Activated CD4-positive, alpha-beta T cell treated with anti-CD3 and anti-CD28 coated beads for 48 hours (primary cell): ENCODE measurements around the gene RTN4RL2.
"Not testable (repeated sequence)": the region's sequence is repeated elsewhere in the genome, so short reads cannot be mapped to it uniquely, and the experiment has no call there.

Experiments
- DNase-seq: peaks from one replicate; pipeline ENCODE4 v3.0.0-alpha.2; 2020

Gene RTN4RL2

DNA sequence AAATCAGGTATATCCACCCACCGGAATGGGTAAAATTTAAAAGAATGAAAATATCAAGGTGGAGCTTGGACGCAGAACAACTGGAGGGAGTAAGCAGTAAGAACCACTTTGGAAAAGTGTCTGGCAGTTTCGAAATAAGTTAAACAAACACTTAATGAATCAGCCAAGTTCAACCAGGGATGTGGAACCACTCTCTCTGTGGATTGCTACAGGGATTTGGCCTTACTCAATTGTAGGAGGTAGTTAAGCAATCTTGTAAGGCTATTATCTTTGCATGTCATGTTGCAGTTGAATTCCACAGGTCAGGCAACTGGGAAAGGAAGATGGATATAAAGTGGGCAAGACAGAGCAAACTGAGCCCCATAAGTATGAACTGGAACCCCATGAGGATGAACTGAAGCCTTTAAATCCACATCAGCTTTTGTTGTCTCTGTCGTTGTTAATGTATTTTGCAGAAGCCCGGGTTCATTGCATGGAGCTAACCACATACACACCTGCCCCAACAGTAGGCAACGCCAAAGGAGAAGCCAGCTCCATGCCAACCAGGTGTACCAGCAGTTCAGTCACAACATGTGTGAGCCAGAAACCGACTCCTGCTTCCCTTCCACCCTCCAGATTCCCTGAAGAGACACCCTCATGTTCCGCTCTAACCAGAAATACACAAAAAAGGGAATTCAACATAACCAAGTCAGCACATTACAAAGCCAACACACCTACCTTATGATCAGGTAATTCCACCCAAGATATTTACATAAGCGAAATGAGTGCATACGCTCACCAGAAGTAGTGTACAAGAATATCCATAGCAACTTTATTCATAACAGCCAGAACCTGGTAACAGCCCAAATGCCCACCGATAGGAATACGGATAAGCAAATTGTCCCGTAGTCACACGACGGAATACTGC lies 25.4 kb upstream of the RTN4RL2 start:
- DNase-seq = no peak

DNA sequence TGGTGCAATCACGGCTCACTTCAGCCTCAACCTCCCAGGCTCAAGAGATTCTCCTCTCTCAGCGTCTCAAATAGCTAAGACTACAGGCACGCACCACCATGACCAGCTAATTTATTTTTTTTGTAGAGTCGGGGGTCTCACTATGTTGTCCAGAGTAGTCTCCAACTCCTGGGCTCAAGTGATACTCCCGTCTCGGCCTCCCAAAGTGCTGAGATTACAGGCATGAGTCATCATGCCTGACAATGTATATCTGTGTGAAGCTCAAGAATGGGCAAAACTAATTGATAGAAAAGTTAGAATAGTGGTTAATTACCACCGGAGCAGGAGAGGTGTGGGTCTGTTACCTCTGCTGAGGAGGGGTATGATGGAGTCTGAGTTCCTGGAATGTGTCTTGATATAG lies 24.3 kb upstream of the RTN4RL2 start:
- no peak for DNase-seq

DNA sequence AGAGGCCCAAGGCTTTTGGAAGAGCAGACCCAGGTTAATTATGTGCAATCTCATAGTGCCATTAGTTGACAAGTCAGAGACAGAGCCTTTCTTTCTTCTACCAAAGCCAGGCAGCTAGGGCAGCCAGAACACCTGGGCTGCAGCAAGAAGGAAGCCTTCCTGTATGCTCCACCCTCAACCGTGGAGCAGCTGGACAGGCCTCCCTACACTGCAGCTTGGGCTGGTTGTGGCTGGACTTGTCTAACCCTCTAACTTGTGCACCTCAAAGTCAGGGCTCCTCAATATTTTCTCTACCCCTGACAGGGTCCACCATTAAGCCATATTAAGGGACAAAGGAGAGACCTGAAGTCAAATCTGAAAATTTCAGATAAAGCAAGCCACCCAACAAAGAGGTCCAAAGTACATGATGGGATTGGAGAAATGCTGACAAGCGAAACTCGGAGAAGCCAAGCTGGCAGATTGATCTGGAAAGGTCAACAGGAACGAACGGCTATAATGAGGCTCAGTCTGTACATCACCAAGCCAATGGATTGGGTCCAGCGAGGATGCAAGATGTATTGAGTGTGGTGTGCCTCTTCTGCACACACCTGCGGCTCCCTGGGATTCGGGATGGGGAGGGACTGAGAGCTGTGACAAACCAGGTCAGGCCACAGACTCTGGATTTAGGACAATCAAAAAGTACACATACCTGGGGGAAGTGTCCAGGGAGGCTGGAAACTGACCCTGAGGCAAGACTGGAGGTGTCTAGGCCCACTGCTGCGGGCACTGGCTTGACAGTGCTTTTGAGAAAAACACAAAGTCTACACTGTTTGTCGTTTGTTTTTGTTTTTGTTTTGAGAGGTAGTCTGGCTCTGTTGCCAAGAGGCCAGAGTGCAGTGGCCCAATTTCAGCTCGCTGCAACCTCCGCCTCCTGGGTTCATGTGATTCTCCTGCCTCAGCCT lies 21.7 kb upstream of the RTN4RL2 start:
- DNase-seq = no peak

DNA sequence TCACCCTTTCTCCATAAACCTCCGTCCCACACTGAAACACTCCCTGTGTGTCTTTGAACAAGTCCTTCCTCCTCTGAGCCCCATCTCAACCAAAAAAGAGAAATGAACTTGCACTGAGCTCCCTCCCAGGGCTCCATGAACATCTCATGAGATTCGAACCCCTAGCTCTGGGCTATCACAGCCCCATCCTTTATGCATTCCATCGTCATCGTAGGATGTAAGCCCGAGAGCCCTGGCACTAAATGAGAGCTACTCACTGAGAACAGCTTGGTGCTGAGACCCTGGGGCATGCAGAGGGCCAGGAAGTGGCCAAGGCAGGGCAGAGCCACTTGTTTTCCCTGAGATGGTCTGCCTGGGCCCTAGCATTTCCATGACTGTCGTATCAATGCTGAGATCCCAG lies 20.5 kb upstream of the RTN4RL2 start:
- no peak for DNase-seq

DNA sequence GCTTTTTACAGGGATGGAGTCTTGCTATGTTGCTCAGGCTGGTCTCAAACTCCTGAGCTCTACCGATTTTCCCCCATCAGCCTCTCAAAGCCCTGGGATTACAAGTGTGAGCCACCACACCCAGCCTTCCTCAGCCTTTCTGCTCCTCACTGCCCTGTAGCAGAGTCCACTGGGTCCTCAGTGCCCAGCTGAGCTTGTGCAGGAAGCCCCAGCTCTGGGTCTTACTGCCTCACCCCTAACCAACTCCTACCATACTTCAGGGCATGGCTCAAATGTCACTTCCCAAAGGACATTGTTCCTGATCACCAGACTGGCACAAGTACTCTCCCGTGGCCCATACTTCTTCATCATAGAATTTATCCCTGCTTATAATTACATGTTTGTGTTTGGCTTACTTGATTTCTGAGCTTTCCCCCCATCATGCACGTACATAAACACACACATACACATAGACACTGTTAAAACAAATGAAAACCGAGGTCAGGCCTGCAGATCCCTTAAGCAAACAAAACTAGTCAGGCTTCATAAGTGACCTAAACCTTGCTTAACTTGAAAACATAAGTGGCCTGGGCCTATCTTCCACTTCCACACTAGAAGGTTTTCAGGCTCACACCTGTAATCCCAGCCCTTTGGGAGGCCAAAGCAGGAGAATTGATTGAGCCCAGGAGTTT lies 19.4 kb upstream of the RTN4RL2 start:
- DNase-seq = no peak

DNA sequence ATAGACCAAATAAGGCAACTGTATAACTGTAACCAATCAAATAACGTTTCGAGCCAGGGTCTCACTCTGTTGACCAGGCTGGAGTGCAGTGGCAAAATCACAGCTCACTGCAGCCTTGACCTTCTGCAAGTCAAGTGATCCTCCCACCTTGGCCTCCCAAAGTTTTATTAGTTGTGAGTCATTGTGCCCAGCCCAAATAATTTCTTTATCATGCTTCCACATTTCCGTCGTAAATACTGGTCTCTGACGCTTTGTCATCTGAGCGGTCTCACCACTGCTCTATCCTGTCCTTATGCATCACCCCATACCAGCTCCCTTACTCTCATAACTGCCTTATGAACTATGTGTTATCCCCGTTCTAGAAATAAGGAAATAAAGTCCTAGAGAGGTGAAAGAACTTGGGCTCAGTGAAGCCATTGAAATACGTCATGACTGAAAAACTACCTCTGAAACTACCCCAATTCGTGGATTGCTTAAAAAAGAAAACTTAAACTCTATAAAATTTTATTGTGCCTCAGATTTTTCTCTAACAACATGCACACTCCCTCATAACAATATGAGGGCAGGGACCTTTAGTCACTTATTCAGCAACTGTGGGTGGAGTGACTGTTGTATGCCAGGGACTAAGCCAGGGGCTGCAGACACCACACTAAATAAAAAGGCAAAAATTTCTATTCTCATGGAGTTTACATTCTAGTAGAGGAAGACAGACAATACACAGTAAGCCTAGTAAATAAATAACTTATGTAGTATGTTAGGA lies 15.8 kb upstream of the RTN4RL2 start:
- no peak for DNase-seq

DNA sequence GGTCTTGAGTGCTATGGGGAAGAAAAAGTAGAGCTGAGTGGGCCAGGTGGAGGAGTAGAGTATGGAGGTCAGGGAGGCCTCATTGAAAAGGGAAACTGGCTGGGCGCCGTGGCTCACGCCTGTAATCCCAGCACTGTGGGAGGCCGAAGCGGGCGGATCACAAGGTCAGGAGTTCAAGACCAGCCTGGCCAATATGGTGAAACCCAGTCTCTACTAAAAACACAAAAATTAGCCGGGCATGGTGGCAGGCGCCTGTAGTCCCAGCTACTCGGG lies 15.3 kb upstream of the RTN4RL2 start:
- not testable (repeated sequence) for DNase-seq

DNA sequence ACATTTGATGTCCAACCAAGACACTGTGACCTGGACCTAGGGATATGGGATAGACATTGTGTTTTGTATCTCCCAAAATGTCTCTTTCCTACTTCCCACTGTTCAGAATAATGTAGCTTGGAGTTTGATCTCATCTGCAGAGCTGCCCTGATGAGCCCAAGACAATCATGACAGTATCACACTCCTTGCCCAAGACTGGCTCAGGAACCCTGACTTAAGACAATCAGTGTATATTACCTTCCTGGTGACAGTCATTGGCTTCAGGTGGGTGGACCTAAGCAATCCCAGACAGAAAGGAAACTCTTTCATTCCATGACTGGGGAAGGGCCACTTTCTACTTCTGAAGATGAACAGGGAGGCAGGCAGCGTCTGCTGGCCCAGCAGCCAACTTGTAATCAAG lies 14.3 kb upstream of the RTN4RL2 start:
- no peak for DNase-seq

DNA sequence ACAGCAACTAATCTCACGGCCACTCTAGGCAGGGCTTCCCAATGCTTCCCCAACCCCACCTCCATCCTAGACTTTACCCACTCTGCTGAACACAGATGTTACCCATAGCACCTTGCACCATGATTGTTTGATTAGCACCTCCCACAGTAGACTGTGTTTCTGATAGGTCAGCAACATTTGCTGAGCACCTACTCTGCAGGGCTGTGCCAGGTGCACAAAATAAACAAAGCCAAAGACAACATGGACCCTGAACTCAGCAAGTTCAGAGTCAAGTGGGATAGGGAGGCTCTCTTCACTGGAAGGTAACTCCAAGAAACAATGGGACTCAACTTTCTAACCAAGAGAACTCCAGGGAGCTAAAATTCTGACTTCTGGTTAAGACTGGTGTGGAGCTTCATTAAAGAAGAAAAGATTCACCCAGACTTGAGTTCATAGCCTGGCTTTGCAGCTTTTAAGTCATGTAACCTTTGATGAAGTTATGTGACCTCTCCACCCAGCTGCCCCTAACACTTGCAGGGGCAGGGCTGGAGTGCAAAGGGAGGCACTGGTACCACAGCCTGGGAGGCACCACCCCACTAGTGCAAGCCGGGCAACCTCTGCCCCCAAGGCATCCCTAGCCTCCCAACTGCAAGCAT lies 6.7 kb upstream of the RTN4RL2 start:
- DNase-seq = no peak

DNA sequence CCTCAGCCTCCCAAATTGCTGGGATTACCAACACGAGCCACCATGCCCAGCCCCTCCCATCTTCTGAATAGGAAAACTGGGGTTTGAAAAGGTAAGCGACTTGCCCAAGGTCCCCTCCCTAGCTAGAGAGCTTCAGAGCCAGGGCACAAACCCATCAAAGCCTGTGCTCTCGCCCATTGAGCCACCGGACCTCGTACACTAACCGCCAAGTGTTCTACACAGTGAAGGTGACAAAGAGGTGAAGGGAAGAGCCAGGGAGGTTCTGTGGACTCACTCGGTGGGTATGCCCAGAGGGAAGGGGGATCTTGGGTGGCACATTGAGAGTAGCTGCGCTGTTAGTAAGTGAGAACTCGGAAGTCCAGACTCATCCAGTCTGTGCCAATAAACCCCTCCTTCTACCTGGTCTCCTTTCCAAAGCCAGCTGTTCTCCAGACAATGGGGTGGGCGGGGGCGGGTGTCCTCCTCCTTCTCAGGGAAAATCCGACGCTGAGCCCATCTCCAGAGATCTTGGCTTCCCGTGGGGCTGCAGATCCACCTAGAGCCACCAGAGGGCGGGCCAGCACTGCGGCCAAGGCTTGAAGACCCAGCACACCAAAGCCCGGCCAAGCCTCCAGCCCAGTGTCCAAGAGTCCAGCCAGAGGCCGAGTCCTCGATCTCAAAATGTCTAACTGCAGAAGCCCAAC lies 3.2 kb upstream of the RTN4RL2 start:
- peak; percentile 84 for DNase-seq

DNA sequence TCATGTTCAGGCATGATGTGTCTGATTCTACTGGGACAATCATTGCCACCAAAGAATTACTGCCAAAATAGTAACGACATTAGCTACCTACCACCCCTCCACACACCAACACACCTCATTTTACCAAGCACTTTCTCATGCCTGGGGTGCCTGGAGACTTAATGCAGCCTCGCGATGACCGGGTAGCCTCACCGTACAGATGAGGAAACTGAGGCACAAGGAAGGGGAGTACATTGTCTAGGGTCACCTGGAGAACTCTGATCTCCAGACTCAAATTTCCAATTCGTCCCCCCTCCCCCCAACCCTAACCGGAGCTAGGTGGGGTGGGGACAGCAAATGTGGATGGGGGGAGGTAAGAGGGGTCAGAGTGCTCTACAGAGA lies 2.7 kb upstream of the RTN4RL2 start:
- no peak for DNase-seq

DNA sequence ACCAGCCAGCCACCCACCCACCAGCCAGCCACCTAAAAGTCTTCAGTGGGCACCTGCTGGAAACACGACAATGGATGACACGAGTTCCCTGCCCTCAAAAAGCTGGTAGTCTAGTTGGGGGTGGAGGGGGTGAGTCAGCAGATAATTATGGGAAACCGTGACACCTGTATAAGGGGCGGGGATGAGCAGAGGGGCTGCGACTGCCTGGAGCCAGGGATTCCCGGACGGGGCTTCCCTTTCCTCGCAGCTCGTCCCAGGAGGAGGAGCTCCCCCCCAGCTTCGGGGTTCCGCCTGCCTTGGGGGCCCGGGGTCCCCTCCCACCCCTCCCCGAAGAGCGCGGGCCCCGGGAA lies 2.3 kb upstream of the RTN4RL2 start:
- peak; percentile 41 for DNase-seq

DNA sequence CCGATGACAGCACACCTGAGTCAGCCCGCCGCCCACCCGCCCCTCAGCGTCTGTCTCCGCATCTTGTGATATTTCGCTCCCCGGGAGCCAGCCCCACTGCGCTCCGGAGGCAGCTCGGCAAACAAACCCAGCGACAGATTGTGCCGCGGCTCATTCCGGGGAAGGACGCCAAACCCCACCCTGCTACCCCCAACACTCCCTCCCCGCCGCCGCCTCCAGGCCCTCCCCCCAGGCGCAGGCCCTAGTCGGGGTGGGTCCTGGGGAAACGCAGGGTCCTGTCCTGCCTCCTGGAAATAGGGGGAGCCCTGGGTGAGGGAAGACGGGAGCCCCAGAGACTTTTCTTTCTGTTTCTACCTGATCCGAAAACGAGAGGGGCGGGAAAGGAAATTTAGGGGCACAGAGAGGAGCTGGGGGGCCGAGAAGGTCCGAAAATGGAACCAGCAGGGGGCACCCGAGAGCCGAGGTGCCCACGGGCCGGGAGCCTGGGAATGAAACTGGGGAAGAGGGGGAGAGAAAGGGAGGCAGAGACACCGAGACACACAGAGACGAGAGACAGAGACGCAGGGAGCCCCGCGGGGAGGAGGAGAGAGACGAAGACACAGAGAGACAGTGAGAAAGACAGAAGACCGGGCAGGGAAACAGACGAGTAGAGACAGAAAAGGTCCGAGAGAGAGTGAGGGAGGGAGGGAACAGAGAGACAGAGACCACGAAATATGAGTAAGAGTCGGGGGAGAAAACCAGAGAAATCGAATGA lies 1.7 kb upstream of the RTN4RL2 start:
- peak; percentile 67 for DNase-seq

DNA sequence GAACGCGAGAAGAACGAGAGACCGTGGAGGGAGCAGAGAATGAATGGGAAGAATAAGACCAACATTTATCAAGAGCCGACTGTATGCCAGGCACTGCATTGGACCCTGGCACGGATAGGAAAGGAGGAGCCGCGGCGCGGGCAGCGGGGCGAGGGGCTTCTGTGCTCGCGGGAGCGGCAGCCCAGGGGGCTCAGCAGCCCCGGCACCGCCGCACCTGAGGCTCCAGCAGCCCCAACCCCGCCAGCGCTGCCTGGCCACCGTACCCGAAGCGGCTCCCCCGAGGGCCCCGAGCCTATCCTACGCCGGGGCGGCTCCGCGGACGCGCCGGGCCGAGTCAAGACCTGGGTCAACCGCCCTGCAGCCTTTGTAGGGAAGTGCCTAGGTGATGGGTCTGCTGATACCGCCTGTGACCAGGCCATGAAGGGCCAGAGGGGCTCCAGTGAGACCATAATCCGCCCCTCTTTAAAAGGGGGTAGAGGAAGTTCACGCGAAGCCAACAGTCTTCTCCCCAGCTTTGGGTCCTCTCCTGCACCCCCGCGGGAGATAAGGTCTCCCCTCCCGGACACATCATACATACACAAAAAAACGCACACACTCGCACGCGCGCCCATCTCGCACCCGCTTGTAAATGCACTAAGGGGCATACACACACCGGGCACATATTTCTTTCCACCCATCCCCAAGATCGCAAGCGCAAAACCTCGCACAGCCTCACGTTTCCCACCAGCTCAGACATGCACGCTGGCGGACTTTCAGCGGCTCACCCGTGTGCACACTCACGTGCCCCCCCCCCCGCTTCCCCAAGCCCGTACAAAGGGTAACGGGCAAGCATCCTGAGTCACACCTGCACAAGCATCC lies 935 bp upstream of the RTN4RL2 start:
- peak; percentile 45 for DNase-seq

DNA sequence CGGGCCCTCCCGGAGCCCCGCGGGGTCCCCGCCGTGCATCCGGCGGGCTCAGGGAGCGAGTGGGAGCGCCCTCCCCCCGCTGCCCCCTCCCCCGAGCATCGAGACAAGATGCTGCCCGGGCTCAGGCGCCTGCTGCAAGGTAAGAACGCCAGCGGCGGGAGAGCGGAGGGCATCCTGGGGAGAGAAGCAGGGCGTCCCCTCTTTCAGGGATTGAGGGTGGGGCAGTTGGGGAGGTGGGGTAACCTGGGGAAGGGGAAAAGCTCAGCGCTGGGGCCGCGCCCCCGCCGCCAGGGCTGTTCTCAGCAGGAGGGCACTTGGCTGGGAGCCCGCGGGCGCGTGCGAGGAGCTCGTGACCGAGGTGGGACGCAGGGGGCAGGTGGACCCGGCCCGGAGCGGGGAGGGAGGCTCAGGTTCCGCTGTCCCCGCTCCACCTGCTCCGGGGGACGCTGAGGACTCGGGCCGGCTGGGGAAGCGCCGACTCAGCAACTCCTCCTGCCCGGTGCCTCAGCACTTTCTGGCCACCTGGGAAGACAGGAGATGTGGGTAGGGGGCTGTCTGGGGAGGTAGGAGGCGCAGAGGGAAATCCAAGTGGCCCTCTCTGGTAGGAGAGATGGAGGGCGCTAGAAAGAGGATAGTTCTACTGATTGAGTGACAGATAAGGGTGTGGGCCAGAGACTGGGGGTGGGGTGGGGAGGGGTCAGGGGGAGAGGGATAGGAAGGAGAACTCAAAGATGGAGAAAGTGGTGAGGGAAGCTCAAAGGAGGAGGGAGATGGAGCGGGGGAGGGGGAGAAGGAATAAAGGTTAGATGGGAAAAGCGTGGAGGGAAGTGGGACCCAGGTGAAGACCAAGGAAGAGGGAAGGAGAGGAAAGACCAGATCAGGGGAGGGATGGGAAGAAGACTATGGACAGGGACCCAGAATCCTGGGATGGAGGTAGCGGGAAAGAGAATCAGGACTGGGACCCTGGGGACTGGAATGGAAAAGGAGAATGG lies 726 bp downstream of the RTN4RL2 start:
- no peak for DNase-seq

DNA sequence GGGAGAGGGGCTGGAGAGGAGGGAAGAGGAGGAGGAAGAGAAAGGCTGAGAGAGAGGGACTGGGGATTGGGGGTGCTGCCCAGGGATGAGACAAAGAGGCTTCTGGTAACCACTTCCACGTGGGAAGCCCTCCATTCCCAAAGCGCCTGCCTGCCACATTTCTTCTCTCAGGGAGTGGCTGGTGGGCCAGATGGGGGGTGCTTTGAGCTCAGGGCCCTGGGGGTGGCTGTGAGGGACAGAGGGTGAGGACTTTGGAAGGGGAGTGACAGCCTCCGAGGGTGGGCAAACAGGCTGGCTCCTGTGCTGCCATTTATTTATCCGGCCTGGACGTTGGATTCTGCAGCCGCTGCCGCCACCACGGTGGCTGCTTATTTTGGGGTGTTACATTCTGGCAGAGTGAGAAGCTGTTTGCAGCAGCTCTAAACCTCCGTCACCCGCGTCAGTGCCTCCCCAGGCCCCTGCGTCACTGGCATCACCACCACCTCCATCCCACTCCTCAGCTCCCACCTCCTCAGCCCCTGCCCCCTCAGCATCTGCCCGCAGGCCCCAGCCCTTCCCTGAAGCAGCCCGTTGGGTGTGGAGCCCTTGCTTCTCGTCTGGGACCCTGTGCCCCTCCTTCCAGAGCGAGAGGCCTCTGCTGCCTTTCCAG lies 1.6 kb downstream of the RTN4RL2 start:
- no peak for DNase-seq

DNA sequence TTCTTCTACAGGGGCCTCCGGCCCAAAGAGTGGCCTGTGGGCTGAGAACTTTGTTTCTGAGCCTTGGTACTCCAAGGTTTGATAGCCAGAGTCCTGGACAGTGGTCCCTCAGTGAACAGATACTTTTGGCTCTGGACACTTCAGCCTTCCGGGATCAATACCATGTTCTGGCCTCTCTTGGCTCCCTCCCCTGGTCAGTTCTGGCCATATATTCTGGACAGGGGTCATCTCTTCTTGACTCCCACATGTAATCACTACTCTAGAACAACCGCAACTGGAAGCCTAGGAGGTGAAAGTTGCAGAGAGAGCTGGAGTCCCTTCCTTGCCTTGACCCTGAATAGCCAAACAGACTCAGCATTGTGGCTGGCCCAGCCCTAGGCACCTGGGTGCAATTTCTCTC lies 2.3 kb downstream of the RTN4RL2 start:
- DNase-seq = no peak
